Central memory CD4-positive, alpha-beta T cell (primary cell): Measurements from ENCODE around the gene SMAD2.

Experiments
- DNase-seq: peaks from one replicate; pipeline ENCODE4 v3.0.0; 2022

Gene SMAD2

DNA sequence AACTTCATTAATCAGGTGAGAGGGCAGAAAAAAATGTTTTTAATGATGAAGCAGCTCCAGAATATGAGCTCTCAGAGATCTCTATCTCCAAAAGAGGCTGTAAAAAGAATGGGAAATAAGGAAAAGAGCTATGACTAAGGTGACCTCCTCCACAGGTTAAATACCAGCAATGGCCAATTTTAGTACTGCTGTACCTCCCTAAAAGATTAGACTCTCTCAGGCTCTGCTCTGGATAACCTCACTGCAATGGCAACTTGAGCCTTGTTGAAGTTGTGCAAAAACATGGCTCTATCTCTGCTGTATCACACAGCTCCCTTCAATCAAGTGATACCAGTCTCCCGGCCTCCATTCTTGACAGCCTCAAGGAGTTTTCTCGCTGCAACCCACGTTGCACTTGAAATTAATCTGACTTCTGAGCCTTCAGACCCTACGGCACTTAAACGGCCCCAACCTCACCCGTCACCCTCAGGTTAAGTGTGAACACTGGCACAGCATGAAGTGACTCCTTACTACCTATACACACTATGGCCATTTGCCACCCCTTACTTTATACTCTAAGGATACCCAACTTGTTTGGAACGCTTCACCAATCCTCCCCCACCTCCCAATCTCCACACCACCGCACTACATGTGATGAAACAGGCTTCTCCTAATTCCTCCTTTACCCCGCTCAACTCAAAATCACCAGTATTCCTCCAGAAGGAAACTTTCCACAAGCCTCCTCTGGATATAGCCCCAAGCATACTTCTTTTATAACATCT is 36.3 kb downstream of the SMAD2 start:
- DNase-seq, result no peak

GRCh38 chr18:47893047-47893446 is 37.4 kb downstream of the SMAD2 start:
- DNase-seq, result no peak

DNA sequence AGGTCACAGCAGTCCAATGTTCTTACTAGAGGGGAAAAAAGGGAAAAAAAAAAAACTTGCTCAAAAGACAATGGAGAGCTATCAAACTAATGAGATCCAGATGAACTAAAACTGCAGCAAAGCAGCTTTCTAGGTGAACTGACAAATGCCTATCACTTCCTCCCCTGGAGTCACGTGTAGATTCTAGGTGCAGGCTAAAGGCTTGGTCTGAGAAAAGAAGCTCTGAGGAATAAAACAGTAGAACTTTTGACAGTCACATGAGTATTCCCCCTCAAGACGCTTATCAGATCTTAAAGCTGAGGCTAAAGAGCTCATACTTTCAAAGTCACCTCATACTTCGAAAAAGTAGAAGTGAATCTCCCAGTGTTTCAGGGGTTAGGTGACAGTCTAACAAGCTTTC is 42.3 kb downstream of the SMAD2 start:
- DNase-seq, result no peak

- DNase-seq, result no peak
These were observed 43.2 kb downstream of the SMAD2 start for GRCh38 chr18:47887227-47887626.

DNA sequence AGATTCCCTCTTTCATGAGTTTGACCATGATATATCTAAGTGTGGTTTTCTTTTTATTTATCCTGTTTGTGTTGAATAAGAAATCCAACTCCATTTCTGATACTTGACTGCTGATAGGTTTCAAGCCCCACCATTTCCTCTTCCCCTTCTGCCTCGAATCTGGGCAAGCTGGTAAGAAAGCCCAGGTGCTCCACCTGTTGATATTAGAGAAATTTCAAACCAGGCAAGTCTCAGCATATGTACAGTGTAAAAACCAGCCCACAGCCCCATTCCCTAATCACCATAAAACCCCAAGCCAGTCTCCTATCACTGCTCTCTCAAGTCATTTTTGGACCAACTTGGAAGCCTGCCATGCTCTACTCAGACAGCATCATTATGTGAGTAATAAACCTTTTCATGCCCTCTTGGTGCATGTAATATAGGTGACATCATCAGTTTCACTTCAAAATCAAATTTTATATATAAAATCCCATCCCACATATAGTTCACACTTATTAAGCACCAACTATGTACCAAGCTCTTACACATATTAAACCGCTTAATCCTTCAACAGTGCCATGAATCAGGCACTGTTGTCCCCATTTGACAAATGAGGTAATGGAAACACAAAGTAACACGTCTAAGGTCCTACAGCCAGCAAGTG is 46.6 kb downstream of the SMAD2 start:
- no peak for DNase-seq

DNA sequence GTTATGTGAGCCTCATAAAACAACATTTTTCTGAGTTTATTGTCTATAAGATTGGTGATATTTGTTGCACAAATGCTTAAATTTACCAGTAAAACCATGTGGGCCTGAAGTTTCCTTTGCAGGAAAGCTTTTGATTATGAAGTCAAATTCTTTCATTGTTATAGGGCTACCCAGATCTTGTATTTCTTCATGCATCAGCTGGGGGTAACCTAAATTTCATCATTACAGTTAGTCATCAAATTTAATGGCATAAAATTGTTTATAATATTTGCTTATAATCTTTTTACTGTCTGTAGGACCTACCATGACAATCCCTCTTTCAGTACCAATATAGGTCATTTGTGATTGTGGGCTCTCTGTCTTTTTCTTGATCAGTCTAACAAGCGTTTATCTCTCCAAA is 47.8 kb downstream of the SMAD2 start:
- DNase-seq, result no peak

DNA sequence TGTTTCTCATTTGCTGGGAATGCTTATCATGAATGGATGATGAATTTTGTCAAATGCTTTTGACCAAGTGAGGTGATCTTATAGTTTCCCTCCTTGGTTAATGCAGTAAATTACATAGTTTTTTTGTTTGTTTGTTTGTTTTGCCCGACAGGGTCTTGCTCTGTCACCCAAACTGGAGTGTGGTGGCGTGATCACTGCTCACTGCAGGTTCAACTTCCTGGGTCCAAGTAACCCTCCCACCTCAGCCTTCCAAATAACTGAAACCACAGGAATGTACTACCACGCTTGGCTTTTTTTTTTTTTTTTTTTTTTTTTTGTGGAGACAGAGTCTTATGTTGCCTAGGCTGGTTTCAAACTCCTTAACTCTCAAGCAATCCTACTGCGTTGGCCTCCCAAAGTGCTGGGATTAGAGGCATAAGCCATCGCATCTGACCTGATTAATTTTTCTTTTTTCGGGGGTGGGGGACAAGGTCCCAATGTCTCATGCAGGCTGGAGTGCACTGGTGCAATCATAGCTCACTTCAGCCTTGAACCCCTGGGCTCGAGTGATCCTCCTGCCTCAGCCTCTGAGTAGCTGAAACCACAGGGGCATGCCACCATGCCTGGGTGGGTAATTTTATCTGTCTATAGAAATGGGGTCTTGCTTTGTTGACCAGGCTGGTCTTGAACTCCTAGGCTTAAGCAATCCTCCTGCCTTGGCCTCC is 48.6 kb downstream of the SMAD2 start:
- no peak for DNase-seq

DNA sequence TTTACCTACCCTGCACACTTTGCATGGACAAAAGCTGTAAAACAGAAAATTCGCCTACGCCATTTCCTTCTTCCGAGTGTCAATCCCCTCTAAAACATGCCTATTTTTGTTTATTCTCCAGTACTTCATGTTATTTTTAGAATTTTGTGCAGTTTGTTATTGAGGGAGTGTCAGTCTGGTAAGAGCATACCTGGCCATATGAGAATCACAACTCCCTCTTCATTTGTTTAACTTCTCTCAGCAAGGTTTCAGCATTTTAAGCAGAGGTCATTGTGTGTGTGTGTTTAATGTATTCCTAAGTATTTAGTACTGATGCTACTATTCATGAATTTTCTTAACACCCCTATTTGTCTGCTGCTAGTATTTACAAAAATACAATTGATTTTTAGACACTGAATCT is 49.4 kb downstream of the SMAD2 start:
- no peak for DNase-seq

- DNase-seq, result no peak
These were observed 52.6 kb downstream of the SMAD2 start for GRCh38 chr18:47877892-47878291.

GRCh38 chr18:47876813-47877212 is 53.6 kb downstream of the SMAD2 start:
- no peak for DNase-seq

DNA sequence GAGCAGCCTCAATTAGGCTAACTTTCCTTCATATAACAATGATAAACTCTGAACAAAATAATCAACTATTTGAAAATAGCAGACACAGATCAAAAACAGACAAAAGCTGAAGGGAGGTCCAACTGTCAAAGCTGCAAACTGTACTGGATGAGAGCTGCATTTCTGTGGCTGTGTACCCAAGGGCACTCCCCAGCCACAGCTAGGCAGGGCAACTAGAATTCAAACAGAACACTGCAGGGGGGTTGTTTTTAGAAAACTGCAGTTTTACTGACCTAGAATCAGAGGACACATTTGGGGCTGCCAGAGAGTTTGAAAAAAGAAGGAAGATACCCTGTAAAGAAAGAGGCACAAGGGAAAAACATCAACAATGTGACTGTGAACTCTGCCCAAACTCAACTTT is 56.8 kb downstream of the SMAD2 start:
- DNase-seq, result no peak

GRCh38 chr18:47872426-47872825 is 58.0 kb downstream of the SMAD2 start:
- DNase-seq, result no peak

- no peak for DNase-seq
These were observed 59.2 kb downstream of the SMAD2 start for GRCh38 chr18:47871288-47871687.

GRCh38 chr18:47870605-47871004 is 59.9 kb downstream of the SMAD2 start:
- DNase-seq, result no peak

DNA sequence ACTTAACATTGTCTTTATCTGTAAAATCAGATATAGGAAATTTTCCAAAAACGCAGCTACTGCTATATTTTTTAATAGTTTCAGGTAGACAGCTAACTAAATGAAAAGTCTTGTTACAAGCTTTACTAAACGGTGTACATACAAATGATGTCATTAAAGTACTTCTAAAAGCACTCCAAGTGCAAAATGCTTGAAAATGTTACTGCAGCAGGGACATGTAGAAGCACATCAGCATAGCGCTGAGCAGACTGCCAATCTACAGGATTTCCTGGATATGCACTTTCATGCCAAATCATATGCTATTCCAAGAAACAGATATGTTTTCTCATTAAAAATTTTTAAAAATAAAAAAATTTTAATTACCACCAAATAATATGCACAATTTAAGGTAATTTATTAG is 61.7 kb downstream of the SMAD2 start:
- DNase-seq, result no peak

GRCh38 chr18:47865183-47865582 is 65.3 kb downstream of the SMAD2 start:
- DNase-seq, result no peak

- DNase-seq, result no peak
These were observed 67.4 kb downstream of the SMAD2 start for GRCh38 chr18:47863041-47863440.

GRCh38 chr18:47858607-47859006 is 71.9 kb downstream of the SMAD2 start:
- no peak for DNase-seq

GRCh38 chr18:47847635-47848034 is 82.8 kb downstream of the SMAD2 start:
- no peak for DNase-seq

- DNase-seq, result no peak
These were observed 84.0 kb downstream of the SMAD2 start for GRCh38 chr18:47846431-47846830.

- DNase-seq, result no peak
These were observed 85.5 kb downstream of the SMAD2 start for GRCh38 chr18:47844828-47845498.

- DNase-seq, result no peak
These were observed 87.6 kb downstream of the SMAD2 start for GRCh38 chr18:47842836-47843235.

- DNase-seq, result no peak
These were observed 92.1 kb downstream of the SMAD2 start for GRCh38 chr18:47838396-47838795.

- no peak for DNase-seq
These were observed 98.1 kb downstream of the SMAD2 start for GRCh38 chr18:47832348-47832747.
